ENCODE results near the gene PRDX5.

PRDX5 gene

GRCh38 chr11:64349404-64349803 lies 31.5 kb downstream of the PRDX5 start:
- DNase-seq: no peak

- no peak for DNase-seq
These were observed 33.3 kb downstream of the PRDX5 start for GRCh38 chr11:64351136-64351631.

GRCh38 chr11:64352099-64352994 lies 34.4 kb downstream of the PRDX5 start:
- no peak for DNase-seq

GRCh38 chr11:64352995-64353714 lies 35.2 kb downstream of the PRDX5 start:
- no peak for DNase-seq

- no peak for DNase-seq
These were observed 36.0 kb downstream of the PRDX5 start for GRCh38 chr11:64353715-64354506.

GRCh38 chr11:64355078-64355940 lies 37.4 kb downstream of the PRDX5 start:
- DNase-seq: peak; percentile 79

- peak; percentile 72 for DNase-seq
These were observed 38.8 kb downstream of the PRDX5 start for GRCh38 chr11:64356498-64357411.

- no peak for DNase-seq
These were observed 39.5 kb downstream of the PRDX5 start for GRCh38 chr11:64357446-64357845.

GRCh38 chr11:64357904-64358535 lies 40.1 kb downstream of the PRDX5 start:
- DNase-seq: peak; percentile 75

GRCh38 chr11:64358536-64358906 lies 40.6 kb downstream of the PRDX5 start:
- no peak for DNase-seq

- peak; percentile 81 for DNase-seq
These were observed 41.2 kb downstream of the PRDX5 start, which contains the start of gene RPS6KA4 for GRCh38 chr11:64358907-64359711. TSS of gene RPS6KA4 (plus strand) at chr11:64359162. CDS start at chr11:64359236, 74 bp downstream.

GRCh38 chr11:64359712-64360445 lies 42.0 kb downstream of the PRDX5 start:
- no peak for DNase-seq

GRCh38 chr11:64360448-64360921 lies 42.6 kb downstream of the PRDX5 start:
- DNase-seq: no peak

- DNase-seq: no peak
These were observed 43.7 kb downstream of the PRDX5 start for GRCh38 chr11:64361659-64362058.

- no peak for DNase-seq
These were observed 44.4 kb downstream of the PRDX5 start for GRCh38 chr11:64362339-64362738.

GRCh38 chr11:64364435-64364834 lies 46.5 kb downstream of the PRDX5 start:
- no peak for DNase-seq

GRCh38 chr11:64364911-64365310 lies 47.0 kb downstream of the PRDX5 start:
- DNase-seq: no peak

GRCh38 chr11:64366751-64367150 lies 48.8 kb downstream of the PRDX5 start:
- DNase-seq: no peak
